AG04450 (cell line): ENCODE data around the gene CHRNA7. TPM values are rescaled to one million over a fixed set of nuclear protein-coding genes. Genes with fewer than 3 reads are reported as not detected.

Source experiments
- CTCF ChIA-PET: fragments of 300-600, 350-600 bp; formaldehyde crosslinking; extraction: SDS; loops from one replicate; lab custom pipeline; 2022; ENCODE audit warnings: antibody characterized with exemption, inconsistent platforms; lab: Charles Lee
- POLR2A ChIA-PET: fragments of 350-600 bp; formaldehyde crosslinking; extraction: SDS; loops from one replicate; lab custom pipeline; 2021; ENCODE audit warnings: antibody characterized with exemption, inconsistent platforms; lab: Yijun Ruan, JAX
- DNase-seq: peaks from one replicate; pipeline ENCODE4 v3.0.0-alpha.2; 2011; ENCODE audit warnings: low read depth, low spot score
- H3K27ac ChIP-seq: one replicate; pipeline ENCODE4 v1.5.1; 2012; ENCODE audit warnings: low read depth, low read length, control low read depth
- H3K27me3 ChIP-seq: one replicate; pipeline ENCODE4 v1.6.0; 2012; ENCODE audit warnings: low read length; ENCODE audit not compliant: control insufficient read depth, insufficient read depth
- H3K4me3 ChIP-seq: 2 replicates; pipeline ENCODE4 v1.5.1; 2011; ENCODE audit warnings: mild to moderate bottlenecking, low read depth, low read length, control low read depth
- H3K9me3 ChIP-seq: 2 replicates; pipeline ENCODE4 v1.5.1; 2012; ENCODE audit warnings: low read length; ENCODE audit not compliant: control insufficient read depth, insufficient read depth
- CTCF ChIP-seq: IDR thresholded peaks from 2 replicates; pipeline ENCODE4 v1.5.1; 2011; ENCODE audit warnings: low read depth, low read length, control low read depth, inconsistent platforms
- polyA plus RNA-seq: library from polyadenylated mRNA; depleted of rRNA; stranded (reverse); fragments of >200 nt; gene quantifications from 2 replicates; pipeline ENCODE4 v1.2.3, GENCODE V29; 2011

CHRNA7 gene
- polyA plus RNA-seq, 1 experiment: 0.27 TPM

- no peak for DNase-seq
- TF ChIP-seq CTCF: no peak
- no peaks in the 10 kb centered on the region for H3K27me3 ChIP-seq
- H3K4me3 ChIP-seq: no peak overlapping the region
- H3K27ac ChIP-seq: no peak overlapping the region
- no peaks in the 10 kb centered on the region for H3K9me3 ChIP-seq
- CTCF ChIA-PET: no interaction called here
- POLR2A ChIA-PET: no interaction called here
Observed at GRCh38 chr15:32004249-32004648, 26.1 kb upstream of the CHRNA7 start.

GRCh38 chr15:32007355-32007960 is 22.9 kb upstream of the CHRNA7 start:
- ChIA-PET POLR2A (no interaction called here), CTCF (no interaction called here)
- DNase-seq: no peak
- Histone ChIP-seq H3K27ac (no peak overlapping the region), H3K4me3 (no peak overlapping the region), H3K9me3 (no peaks in the 10 kb centered on the region), H3K27me3 (no peaks in the 10 kb centered on the region)
- no peak for TF ChIP-seq CTCF

GRCh38 chr15:32014953-32015352 is 15.4 kb upstream of the CHRNA7 start:
- no peak for DNase-seq
- CTCF ChIA-PET: interaction anchor here (1.2 kb wide), 1 partner anchor 37 kb away, joined by 3 read pairs; no protein-coding TSS in a partner anchor
- Histone ChIP-seq H3K27me3 (no peaks in the 10 kb centered on the region), H3K27ac (no peak overlapping the region), H3K4me3 (no peak overlapping the region), H3K9me3 (no peaks in the 10 kb centered on the region)
- POLR2A ChIA-PET: no interaction called here
- no peak for TF ChIP-seq CTCF

DNA sequence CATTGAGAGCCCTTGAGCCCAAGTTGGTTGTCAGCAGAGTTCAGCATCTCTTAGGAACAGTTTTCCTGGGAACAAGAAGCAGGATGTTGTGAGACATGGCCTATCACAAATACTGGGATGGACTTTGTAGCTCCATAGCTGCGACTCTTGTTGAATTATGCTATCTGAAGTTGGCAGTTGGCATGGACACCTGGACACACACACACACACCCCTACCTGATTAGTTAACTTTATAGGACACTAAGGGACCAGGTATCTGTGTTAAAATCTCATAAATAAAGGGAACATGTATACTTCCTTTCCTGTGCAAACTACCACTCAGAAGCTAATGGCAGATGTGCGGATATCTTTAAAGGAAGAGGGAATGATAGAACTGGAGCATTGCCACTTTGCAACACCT is 10.2 kb upstream of the CHRNA7 start:
- CTCF ChIA-PET: no interaction called here
- no peaks in the 10 kb centered on the region for H3K27me3 ChIP-seq
- no peak for TF ChIP-seq CTCF
- no peak overlapping the region for H3K4me3 ChIP-seq
- no peak overlapping the region for H3K27ac ChIP-seq
- POLR2A ChIA-PET: no interaction called here
- no peak for DNase-seq
- no peaks in the 10 kb centered on the region for H3K9me3 ChIP-seq

DNA sequence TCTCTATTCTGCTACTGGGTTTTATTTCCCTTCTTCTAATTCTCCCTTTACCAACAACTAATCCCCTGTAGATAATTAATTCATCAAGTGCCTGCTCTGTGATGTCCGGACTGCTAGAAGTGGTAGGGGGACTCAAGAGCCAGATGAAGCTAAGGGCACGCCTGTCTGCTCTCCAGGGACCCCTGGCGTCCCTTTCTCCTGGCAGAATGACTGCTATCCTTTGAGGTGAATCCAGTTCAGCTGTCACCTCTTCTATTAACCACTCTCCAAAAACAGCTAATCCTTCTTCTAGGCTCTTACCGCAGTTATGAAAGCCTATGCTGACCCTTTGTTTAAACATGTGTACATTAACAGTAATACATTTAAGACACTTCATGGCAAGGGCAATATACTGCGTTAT is 1.4 kb upstream of the CHRNA7 start:
- POLR2A ChIA-PET: no interaction called here
- no peak overlapping the region for H3K4me3 ChIP-seq
- peaks cover 19% of the 10 kb centered on the region for H3K27me3 ChIP-seq
- CTCF ChIA-PET: interaction anchor here (0.6 kb wide), 1 partner anchor 9 kb away, joined by 4 read pairs; no protein-coding TSS in a partner anchor
- DNase-seq: no peak
- H3K9me3 ChIP-seq: no peaks in the 10 kb centered on the region; the same call in 1 of the 2 replicates
- TF ChIP-seq CTCF: no peak
- H3K27ac ChIP-seq: no peak overlapping the region
